Astrocyte (in vitro differentiated cells and primary cell): Measurements from ENCODE around the gene ZNF512B.

Experiments
- CTCF ChIP-seq: IDR thresholded peaks from 2 replicates; pipeline ENCODE4 v1.5.1; 2011; ENCODE audit warnings: low read depth, mild to moderate bottlenecking, inconsistent platforms, low read length, moderate library complexity; ENCODE audit not compliant: insufficient read depth
- EZH2 ChIP-seq: IDR thresholded peaks from 2 replicates; pipeline ENCODE4 v1.6.1; 2012; ENCODE audit warnings: mild to moderate bottlenecking, low read length, inconsistent platforms; ENCODE audit not compliant: insufficient read depth

DNA sequence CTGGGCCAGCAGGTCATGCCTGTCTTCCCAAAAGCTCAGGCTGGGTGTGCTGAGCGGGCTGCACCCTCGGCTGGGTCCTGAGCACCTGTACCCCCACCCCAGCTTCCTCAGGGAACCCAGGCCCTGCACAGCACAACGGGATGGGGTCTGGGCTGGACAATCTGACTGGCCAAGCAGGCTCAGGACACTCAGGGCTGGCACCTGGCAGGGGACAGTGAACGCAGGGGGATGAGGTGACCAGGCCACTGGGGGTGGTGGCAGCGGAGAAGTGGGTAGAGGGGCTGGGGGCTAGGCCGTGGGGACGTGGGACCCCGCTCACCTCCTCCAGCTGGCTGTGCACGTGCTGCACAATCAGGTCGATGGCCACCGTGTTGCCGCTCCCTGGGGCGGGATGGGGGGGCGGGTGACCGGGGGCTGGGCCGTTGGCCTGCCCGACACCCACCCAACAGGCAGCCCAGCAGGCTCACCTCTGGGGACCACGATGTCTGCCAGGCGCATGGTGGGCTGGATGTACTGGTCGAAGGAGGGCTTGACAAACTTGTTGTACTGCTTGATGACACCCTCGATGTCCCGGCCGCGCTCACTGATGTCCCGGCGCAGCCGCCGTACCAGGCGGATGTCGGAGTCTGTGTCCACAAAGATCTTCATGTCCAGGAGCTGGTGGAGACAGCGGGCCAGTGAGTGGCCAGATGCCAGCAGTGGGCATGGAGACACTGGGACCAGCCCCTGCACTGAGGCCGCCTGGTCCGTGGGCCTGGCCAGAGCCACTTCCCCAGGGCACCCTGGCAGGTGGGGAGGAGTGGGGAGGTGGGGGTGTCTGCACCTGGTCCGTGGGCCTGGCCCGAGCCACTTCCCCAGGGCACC, 25.4 kb downstream of the ZNF512B start:
- TF ChIP-seq CTCF (no peak), EZH2 (no peak)
